ENCODE measurements around the gene RNF166. TPM values are rescaled to one million over a fixed set of nuclear protein-coding genes. Genes with fewer than 3 reads are reported as not detected.

The RNF166 gene
- total RNA-seq, 1 donor from 2014 or later: 21.4 TPM

GRCh38 chr16:88720396-88720970, 14.3 kb upstream of the RNF166 start:
- no peak for DNase-seq (ENCODE audit: low spot score in 2 of 2, unreplicated experiment in 2 of 2)
- no peak overlapping the region for H3K4me3 Mint-ChIP-seq
- no peak overlapping the region for H3K27ac Mint-ChIP-seq
- no peak for TF ChIP-seq CTCF (IDR thresholded peaks at IDR 0.05; ENCODE audit: unreplicated experiment)
- H3K4me1 Mint-ChIP-seq: no peaks in the 10 kb centered on the region
- no peaks in the 10 kb centered on the region for H3K27me3 Mint-ChIP-seq (ENCODE audit: low read depth)
- no peaks in the 10 kb centered on the region for H3K9me3 Mint-ChIP-seq
- peaks cover 21% of the 10 kb centered on the region for H3K36me3 Mint-ChIP-seq

DNA sequence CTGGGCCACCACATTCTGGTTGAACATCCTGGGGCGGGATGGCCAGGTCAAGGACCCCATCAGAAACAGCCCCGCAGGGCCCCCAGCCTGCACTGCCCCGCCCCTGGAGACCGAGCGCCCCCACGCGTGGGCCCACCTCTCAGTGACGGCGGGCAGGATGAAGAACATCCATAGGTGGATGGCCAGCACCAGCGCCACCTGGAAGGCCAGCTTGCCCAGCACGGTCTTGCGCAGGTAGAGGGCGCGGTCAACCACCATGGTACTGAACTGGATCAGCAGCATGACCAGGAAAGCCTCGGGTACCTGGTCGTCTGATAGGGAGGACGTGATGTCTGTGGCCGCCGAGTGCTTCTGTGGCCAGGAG, 13.7 kb upstream of the RNF166 start:
- Mint-ChIP-seq H3K4me3 (no peak overlapping the region), H3K4me1 (no peaks in the 10 kb centered on the region), H3K27ac (no peak overlapping the region), H3K9me3 (no peaks in the 10 kb centered on the region), H3K36me3 (peaks cover 21% of the 10 kb centered on the region), H3K27me3 (ENCODE audit: low read depth) (no peaks in the 10 kb centered on the region)
- no peak for TF ChIP-seq CTCF (IDR thresholded peaks at IDR 0.05; ENCODE audit: unreplicated experiment)
- no peak for DNase-seq (ENCODE audit: low spot score in 2 of 2, unreplicated experiment in 2 of 2)

DNA sequence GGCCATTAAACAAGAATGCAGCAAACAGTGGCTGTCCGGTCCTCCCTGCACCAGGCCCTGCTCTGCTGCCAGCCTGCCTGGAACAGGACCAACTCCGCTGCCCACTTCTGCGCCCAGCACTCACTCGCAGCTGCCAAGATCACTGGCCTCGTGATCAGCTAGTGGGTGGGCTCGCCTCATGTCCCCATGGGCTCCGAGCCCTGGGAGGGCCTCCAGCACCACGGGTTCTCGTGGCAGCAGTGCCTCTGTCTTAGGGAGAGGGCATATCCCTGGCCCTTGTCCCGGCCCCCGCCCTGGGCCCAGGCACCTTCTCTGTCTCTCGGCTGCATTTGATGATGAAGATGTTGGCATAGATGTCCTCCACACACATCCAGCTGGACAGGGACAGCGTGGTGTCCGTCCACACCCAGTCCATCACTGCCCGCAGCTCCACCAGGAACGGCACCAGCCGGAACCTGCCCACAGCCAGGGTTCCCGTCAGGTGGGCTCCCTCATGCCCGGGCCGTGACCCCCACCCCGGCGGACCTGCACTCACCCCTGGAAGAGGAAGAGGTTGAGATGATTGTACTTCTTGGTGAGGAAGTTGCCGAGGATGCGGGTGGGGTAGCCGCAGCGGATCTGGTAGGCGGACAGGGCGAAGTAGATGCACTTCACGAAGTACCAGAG, 13.2 kb upstream of the RNF166 start:
- Mint-ChIP-seq H3K36me3 (peaks cover 21% of the 10 kb centered on the region), H3K9me3 (no peaks in the 10 kb centered on the region), H3K27ac (no peak overlapping the region), H3K27me3 (ENCODE audit: low read depth) (no peaks in the 10 kb centered on the region), H3K4me3 (no peak overlapping the region), H3K4me1 (no peaks in the 10 kb centered on the region)
- TF ChIP-seq CTCF (IDR thresholded peaks at IDR 0.05; ENCODE audit: unreplicated experiment): no peak
- DNase-seq (ENCODE audit: low spot score in 2 of 2, unreplicated experiment in 2 of 2): no peak

DNA sequence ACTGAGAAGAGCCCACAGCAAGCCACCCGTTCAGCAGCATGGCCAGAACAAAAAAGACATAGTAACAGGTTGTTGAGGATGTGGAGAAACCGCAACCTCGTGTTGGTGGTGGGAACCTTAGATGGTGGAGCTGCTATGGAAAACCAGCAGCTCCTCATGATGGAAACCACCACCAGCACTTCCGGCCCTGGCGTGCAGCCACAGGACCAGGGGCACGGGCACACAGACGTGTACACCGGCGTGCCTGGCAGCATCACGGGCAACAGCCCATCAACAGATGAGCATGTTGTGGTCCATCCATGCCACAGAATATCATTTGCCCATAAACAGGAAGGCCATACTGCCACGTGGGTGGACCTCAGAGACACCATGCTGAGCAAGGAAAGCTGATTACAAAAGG, 12.0 kb upstream of the RNF166 start:
- Mint-ChIP-seq H3K4me1 (no peaks in the 10 kb centered on the region), H3K4me3 (no peak overlapping the region), H3K27me3 (ENCODE audit: low read depth) (no peaks in the 10 kb centered on the region), H3K27ac (no peak overlapping the region), H3K36me3 (peaks cover 21% of the 10 kb centered on the region), H3K9me3 (no peaks in the 10 kb centered on the region)
- DNase-seq (ENCODE audit: low spot score in 2 of 2, unreplicated experiment in 2 of 2): no peak
- no peak for TF ChIP-seq CTCF (IDR thresholded peaks at IDR 0.05; ENCODE audit: unreplicated experiment)

DNA sequence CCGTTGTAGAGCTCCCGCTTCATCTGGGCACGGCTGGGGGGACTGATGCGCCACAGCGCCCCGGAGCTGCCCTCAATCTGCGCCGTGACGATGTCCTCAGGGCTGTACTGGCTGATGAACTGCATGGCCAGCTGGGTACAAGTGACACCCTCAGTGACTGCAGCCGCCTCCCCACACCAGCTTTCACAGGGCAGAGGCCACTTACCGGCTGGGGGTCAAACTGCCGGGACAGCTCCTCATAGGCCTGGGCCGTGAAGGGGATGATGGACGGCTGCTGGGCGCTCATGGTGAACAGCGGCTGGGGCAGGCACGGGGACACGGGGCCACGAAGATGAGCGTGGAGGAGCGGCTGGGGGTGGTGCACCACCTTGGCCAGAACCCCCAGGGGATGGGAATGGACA, 10.4 kb upstream of the RNF166 start:
- no peak for DNase-seq (ENCODE audit: low spot score in 2 of 2, unreplicated experiment in 2 of 2)
- H3K4me1 Mint-ChIP-seq: no peaks in the 10 kb centered on the region
- no peak overlapping the region for H3K4me3 Mint-ChIP-seq
- no peak for TF ChIP-seq CTCF (IDR thresholded peaks at IDR 0.05; ENCODE audit: unreplicated experiment)
- no peak overlapping the region for H3K27ac Mint-ChIP-seq
- H3K36me3 Mint-ChIP-seq: peaks cover 21% of the 10 kb centered on the region
- no peaks in the 10 kb centered on the region for H3K27me3 Mint-ChIP-seq (ENCODE audit: low read depth)
- no peaks in the 10 kb centered on the region for H3K9me3 Mint-ChIP-seq

Data from mesothelial cell of epicardium (in vitro differentiated cells).